Smooth muscle cell (in vitro differentiated cells): ENCODE data around the gene USP7. TPM values are rescaled to one million over a fixed set of nuclear protein-coding genes. Genes with fewer than 3 reads are reported as not detected.

Experiments used
- DNase-seq: peaks from one replicate; lab custom pipeline; 2025; ENCODE audit not compliant: unreplicated experiment; lab: John Stamatoyannopoulos, UW
- H2AFZ ChIP-seq: fragments of 200-600 bp; sonication (generic); 2 replicates; pipeline ENCODE4 v1.6.0; 2016; ENCODE audit warnings: antibody characterized with exemption, low read depth, mild to moderate bottlenecking
- H3F3A ChIP-seq: fragments of 200-600 bp; sonication (generic); 2 replicates; pipeline ENCODE4 v1.6.0; 2017; ENCODE audit warnings: antibody characterized with exemption, low read depth
- H3K27ac ChIP-seq: fragments of 200-600 bp; sonication (generic); 2 replicates; pipeline ENCODE4 v1.5.1; 2016; ENCODE audit warnings: low read depth, mild to moderate bottlenecking
- H3K27me3 ChIP-seq: fragments of 200-600 bp; sonication (generic); 2 replicates; pipeline ENCODE4 v1.6.1; 2016; ENCODE audit warnings: low read depth, mild to moderate bottlenecking
- H3K36me3 ChIP-seq: fragments of 200-600 bp; sonication (generic); 2 replicates; pipeline ENCODE4 v1.5.1; 2016; ENCODE audit warnings: low read depth
- H3K4me1 ChIP-seq: fragments of 200-600 bp; sonication (generic); 2 replicates; pipeline ENCODE4 v1.5.1; 2016; ENCODE audit warnings: low read depth
- H3K4me2 ChIP-seq: fragments of 200-600 bp; sonication (generic); 2 replicates; pipeline ENCODE4 v1.6.0; 2016; ENCODE audit warnings: mild to moderate bottlenecking
- H3K4me3 ChIP-seq: fragments of 200-600 bp; sonication (generic); 2 replicates; pipeline ENCODE4 v1.5.1; 2016; ENCODE audit warnings: mild to moderate bottlenecking
- H3K79me2 ChIP-seq: fragments of 200-600 bp; sonication (generic); 2 replicates; pipeline ENCODE4 v1.6.0; 2016; ENCODE audit warnings: low read depth, mild to moderate bottlenecking
- H3K9ac ChIP-seq: fragments of 200-600 bp; sonication (generic); 2 replicates; pipeline ENCODE4 v1.6.0; 2016; ENCODE audit warnings: low read depth
- H3K9me3 ChIP-seq: fragments of 200-600 bp; sonication (generic); replicated peaks from 2 replicates; pipeline ENCODE4 v1.5.1; 2016; ENCODE audit warnings: low read depth
- H4K20me1 ChIP-seq: fragments of 200-600 bp; sonication (generic); 2 replicates; pipeline ENCODE4 v1.6.0; 2016; ENCODE audit warnings: low read depth
- CTCF ChIP-seq: fragments of 200-600 bp; sonication (generic); IDR thresholded peaks from 2 replicates; pipeline ENCODE4 v1.5.1; 2017; ENCODE audit warnings: borderline replicate concordance, mild to moderate bottlenecking, antibody characterized with exemption; ENCODE audit not compliant: insufficient read depth, poor library complexity, severe bottlenecking
- WGBS: methylation state at CpG from one replicate; pipeline ENCODE4 v1.1.7; 2016; ENCODE audit warnings: low lambda C conversion rate; 5-methylcytosine and 5-hydroxymethylcytosine counted together
- polyA plus RNA-seq: library from polyadenylated mRNA; unstranded; fragments of >200 nt; fragmentation: Nextera tagmentation; extraction: Ambion mirVana; gene quantifications from 2 replicates; pipeline ENCODE4 v1.2.1, GENCODE V29; 2016
- total RNA-seq: library from RNA; depleted of rRNA; stranded (reverse); fragments of >200 nt; gene quantifications from 2 replicates; pipeline ENCODE4 v1.2.3, GENCODE V29; 2014

USP7 gene
- total and polyA plus RNA-seq, 2 experiments from 2014 or later, result 50.7 to 52.1 TPM

DNA sequence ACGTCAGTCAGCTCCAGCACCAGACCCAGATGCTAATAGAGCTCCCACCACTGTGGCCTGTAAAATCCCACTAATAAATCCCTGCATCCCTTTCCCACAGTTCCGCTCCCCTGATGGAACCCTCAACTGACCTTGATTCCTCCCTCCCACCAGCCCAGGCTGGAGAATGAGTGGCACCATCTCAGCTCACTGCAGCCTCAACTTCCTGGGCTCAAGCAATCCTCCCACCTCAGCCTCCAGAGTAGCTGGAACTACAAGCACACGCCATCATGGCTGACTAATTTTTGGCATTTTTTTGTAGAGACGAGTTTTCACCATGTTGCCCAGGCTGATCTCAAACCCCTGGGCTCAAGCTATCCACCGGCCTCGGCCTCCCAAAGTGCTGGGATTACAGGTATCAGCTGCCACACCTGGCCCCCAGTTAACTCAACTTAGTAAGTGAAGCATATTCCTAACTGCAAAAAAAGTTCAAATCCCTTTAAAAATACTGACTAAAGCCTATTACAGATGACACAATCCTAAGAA lies 15.6 kb downstream of the USP7 start:
- no peak for DNase-seq
- H3K27ac ChIP-seq, result peak overlapping the region; percentile 43
- 85% methylated on average over 6 of the region's 6 CpGs for WGBS
- peaks cover 100% of the 10 kb centered on the region for H4K20me1 ChIP-seq
- H3F3A ChIP-seq, result peaks cover 15% of the 10 kb centered on the region
- H3K36me3 ChIP-seq, result no peaks in the 10 kb centered on the region
- H3K4me1 ChIP-seq, result peaks cover 46% of the 10 kb centered on the region
- no peak overlapping the region for H3K4me2 ChIP-seq
- H3K9ac ChIP-seq, result no peak overlapping the region
- no peak overlapping the region for H3K4me3 ChIP-seq
- no peaks in the 10 kb centered on the region for H3K9me3 ChIP-seq
- no peaks in the 10 kb centered on the region for H3K27me3 ChIP-seq
- H3K79me2 ChIP-seq, result peaks cover 100% of the 10 kb centered on the region
- no peak overlapping the region for H2AFZ ChIP-seq
- no peak for TF ChIP-seq CTCF

- no peak for DNase-seq
Measured at GRCh38 chr16:8946544-8946943, 17.2 kb downstream of the USP7 start.

DNA sequence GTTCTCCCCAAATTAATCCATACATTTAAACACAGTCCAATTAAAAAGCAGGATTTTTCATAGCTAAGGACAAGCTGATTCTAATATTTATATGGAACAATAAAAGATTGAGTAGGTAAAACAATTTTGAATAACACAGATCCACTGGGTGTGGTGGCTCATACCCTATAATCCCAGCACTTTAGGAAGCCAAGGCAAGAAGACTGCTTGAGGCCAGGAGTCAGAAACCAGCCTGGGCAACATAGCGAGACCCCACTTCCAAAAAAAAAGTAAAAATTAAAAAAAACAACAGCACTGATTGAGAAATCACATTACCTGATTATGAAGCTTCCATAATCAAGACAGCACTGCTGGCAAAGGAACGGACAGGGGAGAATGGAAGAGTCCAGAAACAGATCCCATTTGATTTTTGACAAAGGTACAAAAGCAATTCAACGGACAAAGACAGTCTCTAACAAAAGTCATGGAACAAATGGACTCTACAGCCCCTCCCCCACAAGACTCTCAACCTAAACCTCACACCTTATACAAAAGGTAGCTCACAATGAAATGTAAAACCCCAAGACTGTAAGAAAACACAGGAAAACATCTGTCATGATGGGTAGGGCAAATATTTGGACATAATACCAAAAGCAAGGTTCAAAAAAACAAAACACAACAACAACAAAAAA lies 17.9 kb downstream of the USP7 start:
- Histone ChIP-seq H3K4me1 (peaks cover 32% of the 10 kb centered on the region), H3K4me3 (no peak overlapping the region), H2AFZ (no peak overlapping the region), H3F3A (peaks cover 12% of the 10 kb centered on the region), H3K4me2 (no peak overlapping the region), H3K9ac (no peak overlapping the region), H3K36me3 (no peaks in the 10 kb centered on the region), H4K20me1 (peaks cover 100% of the 10 kb centered on the region), H3K27me3 (no peaks in the 10 kb centered on the region), H3K79me2 (peaks cover 99% of the 10 kb centered on the region), H3K9me3 (no peaks in the 10 kb centered on the region), H3K27ac (no peak overlapping the region)
- DNase-seq, result no peak
- 97% methylated on average over 3 of the region's 3 CpGs for WGBS
- TF ChIP-seq CTCF, result no peak

More at GRCh38 chr16:8946544-8946943, 17.2 kb downstream of the USP7 start:
- Histone ChIP-seq H3K36me3 (no peaks in the 10 kb centered on the region), H4K20me1 (peaks cover 100% of the 10 kb centered on the region), H3K79me2 (peaks cover 100% of the 10 kb centered on the region), H3K4me3 (no peak overlapping the region), H3K4me2 (no peak overlapping the region), H3K9ac (no peak overlapping the region), H3K27me3 (no peaks in the 10 kb centered on the region), H3K9me3 (no peaks in the 10 kb centered on the region), H3K4me1 (peaks cover 40% of the 10 kb centered on the region), H3F3A (peaks cover 14% of the 10 kb centered on the region), H3K27ac (no peak overlapping the region), H2AFZ (no peak overlapping the region)
- TF ChIP-seq CTCF, result no peak
- 82% methylated on average over 6 of the region's 6 CpGs for WGBS
